ENCODE results near the gene NAPA. TPM values are rescaled to one million over a fixed set of nuclear protein-coding genes. Genes with fewer than 3 reads are reported as not detected.

NAPA gene
- total RNA-seq, 1 experiment from 2014 or later = 95.9 TPM

- CTCF ChIA-PET = no interaction called here
Observed at GRCh38 chr19:47493378-47494210, 21.3 kb downstream of the NAPA start.

GRCh38 chr19:47492571-47493377 lies 22.1 kb downstream of the NAPA start:
- no TSS peak for BruUV-seq (replicated peaks)
- Histone ChIP-seq H4K20me1 (ENCODE audit: low read length) (no peaks in the 10 kb centered on the region), H3K79me2 (ENCODE audit: low read length) (no peaks in the 10 kb centered on the region), H3K4me1 (ENCODE audit: insufficient read depth, low read length) (no peaks in the 10 kb centered on the region), H3K4me3 (ENCODE audit: low read length) (no peak overlapping the region), H3K27me3 (ENCODE audit: low read length) (no peaks in the 10 kb centered on the region), H3K4me2 (ENCODE audit: low read length) (no peak overlapping the region), H3K9me2 (replicated peaks; ENCODE audit: low read length) (no peaks in the 10 kb centered on the region), H3F3A (ENCODE audit: low read length, unreplicated experiment) (no peaks in the 10 kb centered on the region), H2AFZ (ENCODE audit: low read length) (no peak overlapping the region), H3K36me3 (ENCODE audit: low read depth, low read length) (no peaks in the 10 kb centered on the region), H3K27ac (ENCODE audit: low read length) (no peak overlapping the region), H3K9me3 (ENCODE audit: low read length) (no peaks in the 10 kb centered on the region), H3K9ac (ENCODE audit: low read length) (no peak overlapping the region)
- CTCF ChIA-PET = no interaction called here
- ATAC-seq = no peak
- TF ChIP-seq EZH2phosphoT487 (IDR thresholded peaks at IDR 0.05; ENCODE audit: borderline replicate concordance, low read length) (no peak), EZH2 (IDR thresholded peaks at IDR 0.05; ENCODE audit: low read length, unreplicated experiment) (no peak)
- TF ChIP-seq, protein P1, sequence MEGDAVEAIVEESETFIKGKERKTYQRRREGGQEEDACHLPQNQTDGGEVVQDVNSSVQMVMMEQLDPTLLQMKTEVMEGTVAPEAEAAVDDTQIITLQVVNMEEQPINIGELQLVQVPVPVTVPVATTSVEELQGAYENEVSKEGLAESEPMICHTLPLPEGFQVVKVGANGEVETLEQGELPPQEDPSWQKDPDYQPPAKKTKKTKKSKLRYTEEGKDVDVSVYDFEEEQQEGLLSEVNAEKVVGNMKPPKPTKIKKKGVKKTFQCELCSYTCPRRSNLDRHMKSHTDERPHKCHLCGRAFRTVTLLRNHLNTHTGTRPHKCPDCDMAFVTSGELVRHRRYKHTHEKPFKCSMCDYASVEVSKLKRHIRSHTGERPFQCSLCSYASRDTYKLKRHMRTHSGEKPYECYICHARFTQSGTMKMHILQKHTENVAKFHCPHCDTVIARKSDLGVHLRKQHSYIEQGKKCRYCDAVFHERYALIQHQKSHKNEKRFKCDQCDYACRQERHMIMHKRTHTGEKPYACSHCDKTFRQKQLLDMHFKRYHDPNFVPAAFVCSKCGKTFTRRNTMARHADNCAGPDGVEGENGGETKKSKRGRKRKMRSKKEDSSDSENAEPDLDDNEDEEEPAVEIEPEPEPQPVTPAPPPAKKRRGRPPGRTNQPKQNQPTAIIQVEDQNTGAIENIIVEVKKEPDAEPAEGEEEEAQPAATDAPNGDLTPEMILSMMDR (conservative IDR thresholded peaks at IDR 0.05; ENCODE audit: low read depth, low read length) = no peak
- no peak for DNase-seq
- POLR2A ChIA-PET (ENCODE audit: unreplicated experiment) = no interaction called here
- intact Hi-C loops (cut with micrococcal nuclease) = no loop called here

More at GRCh38 chr19:47493378-47494210, 21.3 kb downstream of the NAPA start:
- no peak overlapping the region for H3K9ac ChIP-seq (ENCODE audit: low read length)
- no peak overlapping the region for H3K4me3 ChIP-seq (ENCODE audit: low read length)
- ATAC-seq (no peak), DNase-seq (no peak)
- BruUV-seq (replicated peaks) = no TSS peak
- no peak overlapping the region for H3K4me2 ChIP-seq (ENCODE audit: low read length)
- intact Hi-C loops (cut with micrococcal nuclease) = no loop called here
- no peaks in the 10 kb centered on the region for H3K79me2 ChIP-seq (ENCODE audit: low read length)
- no peaks in the 10 kb centered on the region for H4K20me1 ChIP-seq (ENCODE audit: low read length)
- no peaks in the 10 kb centered on the region for H3K4me1 ChIP-seq (ENCODE audit: insufficient read depth, low read length)
- no peaks in the 10 kb centered on the region for H3F3A ChIP-seq (ENCODE audit: low read length, unreplicated experiment)
- H2AFZ ChIP-seq (ENCODE audit: low read length) = no peak overlapping the region
- no peaks in the 10 kb centered on the region for H3K27me3 ChIP-seq (ENCODE audit: low read length)
- POLR2A ChIA-PET (ENCODE audit: unreplicated experiment) = no interaction called here
- TF ChIP-seq, protein P1 (conservative IDR thresholded peaks at IDR 0.05; ENCODE audit: low read depth, low read length) = no peak
- TF ChIP-seq EZH2 (IDR thresholded peaks at IDR 0.05; ENCODE audit: low read length, unreplicated experiment) (no peak), EZH2phosphoT487 (IDR thresholded peaks at IDR 0.05; ENCODE audit: borderline replicate concordance, low read length) (no peak)
- H3K9me3 ChIP-seq (ENCODE audit: low read length) = no peaks in the 10 kb centered on the region
- no peaks in the 10 kb centered on the region for H3K36me3 ChIP-seq (ENCODE audit: low read depth, low read length)
- H3K9me2 ChIP-seq (replicated peaks; ENCODE audit: low read length) = no peaks in the 10 kb centered on the region
- no peak overlapping the region for H3K27ac ChIP-seq (ENCODE audit: low read length)

Measured in PC-3 (cell line).